GM21528 (cell line): ENCODE data around the gene BORCS5.
"Not testable (repeated sequence)": the region's sequence is repeated elsewhere in the genome, so short reads cannot be mapped to it uniquely, and the experiment has no call there.

ENCODE experiments used
- ATAC-seq: cut with Tn5 transposase; IDR thresholded peaks from one replicate; pipeline ENCODE4 v1.9.1; 2021; ENCODE audit warnings: mild to moderate bottlenecking, moderate library complexity; ENCODE audit not compliant: unreplicated experiment, low FRiP score

The BORCS5 gene

DNA sequence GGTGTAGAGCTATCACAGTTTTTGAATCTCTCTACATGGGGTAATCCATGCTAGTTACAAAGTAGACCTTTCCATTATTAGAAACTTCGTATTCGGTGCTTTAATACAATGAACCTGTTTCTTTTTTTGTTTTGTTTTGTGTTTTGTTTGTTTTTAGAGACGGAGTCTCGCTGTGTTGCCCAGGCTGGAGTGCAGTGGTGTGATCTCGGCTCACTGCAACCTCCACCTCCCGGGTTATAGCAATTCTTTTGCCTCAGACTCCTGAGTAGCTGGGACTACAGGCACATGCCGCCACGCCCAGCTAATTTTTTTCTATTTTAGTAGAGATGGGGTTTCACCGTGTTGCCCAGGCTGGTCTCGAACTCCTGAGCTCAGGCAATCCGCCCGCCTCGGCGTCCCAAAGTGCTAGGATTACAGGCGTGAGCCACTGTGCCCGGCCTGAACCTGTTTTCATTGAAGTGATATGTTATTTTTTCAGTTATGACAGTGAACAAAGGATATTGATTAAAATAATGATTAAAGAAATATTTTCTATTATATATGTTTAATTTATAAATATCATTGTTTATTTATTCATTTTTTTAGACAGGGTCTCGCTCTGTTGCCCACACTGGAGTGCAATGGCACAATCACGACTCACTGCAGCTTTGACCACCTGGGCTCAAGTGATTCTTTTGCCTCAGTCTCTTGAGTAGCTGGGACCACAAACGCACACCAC, 5.3 kb upstream of the BORCS5 start:
- not testable (repeated sequence) for ATAC-seq

GRCh38 chr12:12353276-12353675, 3.6 kb upstream of the BORCS5 start:
- ATAC-seq, result no peak

- ATAC-seq, result no peak
Measured at GRCh38 chr12:12353807-12354206, 3.1 kb upstream of the BORCS5 start.

DNA sequence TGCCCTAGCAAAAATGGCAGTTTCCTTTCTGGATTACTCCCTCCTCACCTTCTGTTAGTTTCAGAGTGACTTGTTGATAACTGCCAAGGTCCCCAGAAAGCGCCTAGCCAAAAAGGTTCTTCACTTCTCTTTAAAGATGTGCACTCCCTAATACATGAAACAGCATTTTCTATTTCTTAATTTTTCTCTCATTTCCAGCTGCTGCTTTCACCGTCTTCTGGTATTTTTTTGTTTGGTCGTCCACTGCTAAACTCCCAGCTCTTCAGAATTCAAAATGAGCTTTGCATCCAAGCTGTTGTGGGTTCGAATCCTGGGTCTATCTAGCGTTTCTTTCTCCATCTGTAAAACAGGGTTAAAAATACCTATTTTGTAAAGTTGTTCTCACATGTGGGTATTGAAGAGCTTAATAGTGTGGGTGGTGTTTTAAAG, 397 bp upstream of the BORCS5 start:
- ATAC-seq, result no peak

- no peak for ATAC-seq
Measured at GRCh38 chr12:12357719-12358461, 1.0 kb downstream of the BORCS5 start.

DNA sequence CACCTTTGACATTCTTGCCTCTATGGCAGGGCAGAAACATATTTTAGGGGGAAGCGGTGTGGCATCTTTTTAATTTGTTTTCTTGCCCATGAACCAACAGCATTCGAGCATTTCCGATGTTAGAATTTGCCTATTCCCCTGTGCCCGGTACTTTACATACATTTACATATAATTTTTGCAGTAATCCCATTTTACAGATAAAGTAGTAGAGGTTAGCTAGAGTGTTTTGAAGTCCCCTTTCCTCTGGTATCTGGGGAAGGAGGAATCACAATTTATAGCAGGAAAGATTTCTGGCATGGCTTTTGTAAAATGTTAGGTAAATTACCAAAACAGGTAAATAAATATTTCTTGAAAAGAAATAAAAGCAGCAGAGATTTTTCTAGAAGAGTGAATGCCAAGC, 1.6 kb downstream of the BORCS5 start:
- no peak for ATAC-seq

GRCh38 chr12:12364787-12365445, 8.0 kb downstream of the BORCS5 start:
- ATAC-seq, result no peak

DNA sequence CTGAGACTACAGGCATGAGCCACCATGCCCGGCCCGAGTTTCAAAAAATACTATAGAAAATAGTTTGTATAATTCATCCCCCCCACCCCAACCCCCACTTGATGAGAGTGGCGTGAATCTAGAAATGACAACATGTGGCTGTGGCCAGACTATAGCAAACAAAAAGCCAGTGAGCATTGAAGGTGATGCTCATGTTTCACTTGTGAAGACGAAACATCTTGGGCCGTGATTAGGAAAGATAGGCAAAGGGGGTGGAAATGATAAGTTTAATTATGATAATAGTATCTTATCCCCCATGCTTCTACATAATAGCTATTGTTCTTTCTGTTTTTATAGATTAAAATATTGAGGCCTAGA, 8.5 kb downstream of the BORCS5 start:
- no peak for ATAC-seq

GRCh38 chr12:12365931-12366431, 9.1 kb downstream of the BORCS5 start:
- no peak for ATAC-seq

GRCh38 chr12:12366701-12367481, 10.0 kb downstream of the BORCS5 start:
- no peak for ATAC-seq

DNA sequence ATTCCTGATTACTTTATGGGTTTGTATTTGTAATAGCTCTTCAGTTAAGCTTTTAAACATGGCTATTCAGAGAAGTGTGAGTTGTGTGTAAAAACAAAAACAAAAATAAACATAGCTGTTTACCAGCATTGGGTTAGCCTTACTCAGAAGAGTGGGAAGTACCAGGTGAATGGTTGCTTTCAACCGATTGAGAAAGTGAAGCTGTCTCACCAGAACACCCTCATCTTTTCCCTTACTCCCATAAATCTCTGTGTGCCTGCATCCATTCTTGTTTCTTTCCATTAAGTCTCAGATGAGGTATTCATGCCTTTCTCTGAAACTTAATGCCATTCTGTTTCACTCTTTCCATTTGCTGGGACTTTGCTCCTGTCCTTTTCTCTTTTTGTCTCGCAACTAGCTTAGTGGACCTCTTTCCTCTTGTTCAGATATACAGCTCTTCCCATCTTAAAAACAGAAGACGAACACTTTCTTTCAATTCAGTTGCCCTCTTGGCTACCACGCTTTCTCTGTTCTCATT, 10.7 kb downstream of the BORCS5 start:
- ATAC-seq, result no peak

- ATAC-seq, result no peak
Measured at GRCh38 chr12:12372946-12373722, 16.3 kb downstream of the BORCS5 start.

GRCh38 chr12:12376646-12377448, 20.0 kb downstream of the BORCS5 start:
- no peak for ATAC-seq

GRCh38 chr12:12378616-12379015, 21.7 kb downstream of the BORCS5 start:
- ATAC-seq, result no peak

DNA sequence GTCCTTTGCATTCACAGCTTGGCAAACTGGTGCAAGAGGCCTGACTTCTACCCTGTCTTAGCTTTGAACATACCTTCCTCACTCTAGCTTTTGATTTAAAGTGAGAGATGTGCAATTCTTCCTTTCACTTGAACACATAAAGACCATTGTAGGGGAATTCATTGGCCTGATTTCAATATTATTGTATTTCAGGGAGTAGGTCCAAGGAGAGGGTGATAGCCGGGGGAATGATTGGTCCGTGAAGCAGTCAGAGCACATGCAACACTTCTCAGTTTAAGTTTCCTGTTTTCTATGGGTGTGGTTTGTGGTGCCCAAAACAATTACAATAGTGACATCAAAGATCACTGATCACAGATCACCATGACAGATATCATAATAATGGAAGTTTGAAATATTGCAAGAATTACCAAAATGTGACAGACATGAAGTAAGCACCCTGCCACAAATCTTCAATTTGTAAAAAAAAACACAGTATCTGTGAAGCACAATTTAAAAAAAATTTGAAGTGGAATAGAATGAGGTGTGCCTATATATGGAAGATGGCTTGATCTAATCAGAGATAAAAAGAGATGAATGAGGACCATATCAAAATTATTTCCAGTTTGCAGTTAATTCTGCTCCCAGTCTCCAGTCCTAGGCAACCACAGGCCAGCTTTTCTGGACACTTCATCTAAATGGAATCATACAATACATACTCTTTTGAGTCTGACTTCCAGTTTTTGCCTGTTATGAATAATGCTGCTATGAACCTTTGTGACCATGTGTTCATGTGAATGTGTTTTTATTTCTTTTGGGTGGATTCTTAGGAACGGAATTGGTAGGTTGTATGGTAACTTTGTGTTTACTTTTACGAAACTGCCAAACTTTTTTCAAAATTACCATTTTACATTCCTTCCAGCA, 23.2 kb downstream of the BORCS5 start:
- ATAC-seq, result no peak

DNA sequence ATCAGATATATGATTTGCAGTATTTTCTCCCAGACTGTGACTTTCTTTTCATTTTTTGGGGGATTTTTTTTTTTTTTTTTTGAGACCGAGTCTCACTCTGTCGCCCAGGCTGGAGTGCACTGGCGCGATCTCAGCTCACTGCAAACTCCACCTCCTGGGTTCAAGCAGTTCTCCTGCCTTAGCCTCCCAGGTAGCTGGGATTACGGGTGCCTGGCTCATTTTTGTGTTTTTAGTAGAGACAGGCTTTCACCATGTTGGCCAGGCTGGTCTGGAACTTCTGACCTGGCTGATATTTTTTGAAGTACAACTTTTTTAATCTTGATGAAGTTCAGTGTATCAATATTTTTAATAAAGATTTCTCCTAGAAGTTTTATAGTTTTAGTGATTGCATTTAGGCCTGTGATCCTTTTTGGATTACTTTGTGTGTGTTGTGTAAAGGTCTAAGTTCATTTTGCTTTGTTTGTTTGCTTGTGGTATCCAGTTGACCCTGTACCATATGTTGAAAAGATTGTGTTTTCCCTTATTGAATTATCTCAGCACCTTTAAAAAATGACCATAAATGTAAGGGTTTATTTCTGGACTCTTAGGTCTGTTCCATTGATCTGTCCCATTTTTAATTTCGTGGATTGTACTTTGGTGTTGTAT, 24.2 kb downstream of the BORCS5 start:
- ATAC-seq, result no peak

- no peak for ATAC-seq
Measured at GRCh38 chr12:12381982-12382381, 25.1 kb downstream of the BORCS5 start.
